Gastrocnemius medialis (tissue), 4 donors: Measurements from ENCODE around the gene RALBP1.

Experiments
- POLR2A ChIP-seq, 2 donors: fragments of 450-650 bp; IDR thresholded peaks; one replicate each; pipeline ENCODE4 v1.6.1; 2017; ENCODE audit warnings: antibody characterized with exemption in 2 of 2, mild to moderate bottlenecking in 2 of 2, moderate library complexity in 2 of 2
- TF ChIP-seq, protein P1 (sequence below), 5 experiments: fragments of 450-650 bp in 3 of 5; fragments of 200-600 bp in 2 of 5; sonication (generic) in 2 of 5; IDR thresholded peaks in 4 of 5; conservative IDR thresholded peaks in 1 of 5; 1 replicate in 4 of 5; 2 replicates in 1 of 5; pipeline ENCODE4 v1.5.1; 2016 to 2019; ENCODE audit warnings: antibody characterized with exemption in 5 of 5, mild to moderate bottlenecking in 3 of 5, moderate library complexity in 3 of 5

DNA sequence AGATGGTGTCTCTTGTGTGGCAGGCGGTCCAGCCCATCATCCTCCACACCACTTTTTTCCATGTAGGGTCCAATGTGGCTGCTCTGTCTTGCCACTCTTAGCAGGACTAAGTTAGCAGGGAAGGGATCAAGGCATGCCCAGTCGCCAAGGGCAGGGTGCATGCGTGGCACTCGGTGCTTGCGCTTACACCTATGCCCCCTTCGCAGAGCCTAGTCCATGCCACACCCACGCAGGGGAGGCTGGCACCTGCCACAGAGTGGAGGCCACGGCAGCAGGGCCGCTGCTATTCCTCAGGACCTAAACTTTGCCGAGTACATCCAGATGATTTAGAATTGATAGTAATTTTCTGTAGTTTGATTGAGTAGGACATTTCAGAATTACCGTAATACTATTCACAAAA, 59.5 kb downstream of the RALBP1 start:
- TF ChIP-seq, protein P1, sequence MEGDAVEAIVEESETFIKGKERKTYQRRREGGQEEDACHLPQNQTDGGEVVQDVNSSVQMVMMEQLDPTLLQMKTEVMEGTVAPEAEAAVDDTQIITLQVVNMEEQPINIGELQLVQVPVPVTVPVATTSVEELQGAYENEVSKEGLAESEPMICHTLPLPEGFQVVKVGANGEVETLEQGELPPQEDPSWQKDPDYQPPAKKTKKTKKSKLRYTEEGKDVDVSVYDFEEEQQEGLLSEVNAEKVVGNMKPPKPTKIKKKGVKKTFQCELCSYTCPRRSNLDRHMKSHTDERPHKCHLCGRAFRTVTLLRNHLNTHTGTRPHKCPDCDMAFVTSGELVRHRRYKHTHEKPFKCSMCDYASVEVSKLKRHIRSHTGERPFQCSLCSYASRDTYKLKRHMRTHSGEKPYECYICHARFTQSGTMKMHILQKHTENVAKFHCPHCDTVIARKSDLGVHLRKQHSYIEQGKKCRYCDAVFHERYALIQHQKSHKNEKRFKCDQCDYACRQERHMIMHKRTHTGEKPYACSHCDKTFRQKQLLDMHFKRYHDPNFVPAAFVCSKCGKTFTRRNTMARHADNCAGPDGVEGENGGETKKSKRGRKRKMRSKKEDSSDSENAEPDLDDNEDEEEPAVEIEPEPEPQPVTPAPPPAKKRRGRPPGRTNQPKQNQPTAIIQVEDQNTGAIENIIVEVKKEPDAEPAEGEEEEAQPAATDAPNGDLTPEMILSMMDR (IDR thresholded peaks at IDR 0.05 in 4 of 5, conservative IDR thresholded peaks at IDR 0.05 in 1 of 5) = no peak
- no peak for TF ChIP-seq POLR2A (IDR thresholded peaks at IDR 0.05)
